Measurements from ENCODE around the gene ADGRE1.
"Not testable (repeated sequence)": the region's sequence is repeated elsewhere in the genome, so short reads cannot be mapped to it uniquely, and the experiment has no call there.

The ADGRE1 gene

DNA sequence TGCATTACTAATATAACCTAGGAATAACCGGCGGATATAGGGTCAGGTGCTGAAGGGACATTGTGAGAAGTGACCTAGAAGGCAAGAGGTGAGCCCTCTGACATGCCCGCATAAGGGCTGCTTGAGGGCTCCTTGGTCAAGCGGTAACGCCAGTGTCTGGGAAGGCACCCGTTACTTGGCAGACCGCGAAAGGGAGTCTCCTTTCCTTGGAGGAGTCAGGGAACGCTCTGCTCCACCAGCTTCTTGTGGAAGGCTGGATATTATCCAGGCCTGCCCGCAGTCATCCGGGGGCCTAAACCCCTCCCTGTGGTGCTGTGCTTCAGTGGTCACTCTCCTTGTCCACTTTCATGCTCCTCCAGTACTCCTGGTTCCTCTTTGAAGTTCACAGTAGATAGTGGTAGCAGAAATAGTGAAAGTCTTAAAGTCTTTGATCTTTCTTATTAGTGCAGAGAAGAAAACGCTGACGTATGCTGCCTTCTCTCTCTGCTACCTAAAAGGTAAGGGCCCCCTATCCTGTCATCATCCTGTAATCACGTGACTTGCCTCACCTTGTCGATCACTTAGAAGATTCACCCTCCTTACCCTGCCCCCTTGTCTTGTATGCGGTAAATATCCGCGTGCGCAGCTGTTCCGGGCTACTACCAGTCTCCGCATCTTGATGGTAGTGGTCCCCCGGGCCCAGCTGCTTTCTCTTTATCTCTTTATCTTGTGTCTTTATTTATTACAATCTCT lies 18.1 kb upstream of the ADGRE1 start:
- no CpG with 5 or more reads among the region's 22 CpGs for WGBS (ENCODE audit: extremely low coverage, insufficient coverage, low lambda C conversion rate)
- not testable (repeated sequence) for H3K4me1 ChIP-seq (ENCODE audit: control insufficient read depth, low read depth, low read length); H2BK15ac ChIP-seq (replicated peaks; ENCODE audit: low read depth); H3K79me1 ChIP-seq (ENCODE audit: low read length); H3K79me2 ChIP-seq (ENCODE audit: control insufficient read depth, insufficient read depth, low read length); DNase-seq; H3K18ac ChIP-seq (ENCODE audit: low read length); H2BK5ac ChIP-seq (ENCODE audit: low read length); H3K27me3 ChIP-seq (ENCODE audit: insufficient read depth, low read length, poor library complexity); H3K23ac ChIP-seq (ENCODE audit: low read length); H3K4ac ChIP-seq (ENCODE audit: low read depth, low read length); H4K8ac ChIP-seq (ENCODE audit: low read depth, low read length); H3K4me3 ChIP-seq (ENCODE audit: low read length); H2AK5ac ChIP-seq (ENCODE audit: low read length); H3K36me3 ChIP-seq (ENCODE audit: control insufficient read depth, insufficient read depth, low read length); H3K56ac ChIP-seq (ENCODE audit: low read length); H3K4me2 ChIP-seq (ENCODE audit: low read length); H4K5ac ChIP-seq (ENCODE audit: low read length); H3K27ac ChIP-seq (ENCODE audit: low read depth, low read length); H2BK120ac ChIP-seq (ENCODE audit: low read depth, low read length); H3K9ac ChIP-seq (ENCODE audit: low read length)

GRCh38 chr19:6873708-6874431 lies 13.5 kb upstream of the ADGRE1 start:
- Histone ChIP-seq H3K27me3 (ENCODE audit: insufficient read depth, low read length, poor library complexity) (no peaks in the 10 kb centered on the region), H3K79me2 (ENCODE audit: control insufficient read depth, insufficient read depth, low read length) (no peaks in the 10 kb centered on the region), H3K4me2 (ENCODE audit: low read length) (no peak overlapping the region), H3K9ac (ENCODE audit: low read length) (no peak overlapping the region), H4K8ac (ENCODE audit: low read depth, low read length) (no peak overlapping the region), H3K27ac (ENCODE audit: low read depth, low read length) (no peak overlapping the region), H3K4me1 (ENCODE audit: control insufficient read depth, low read depth, low read length) (no peaks in the 10 kb centered on the region), H3K4me3 (ENCODE audit: low read length) (no peak overlapping the region), H3K18ac (ENCODE audit: low read length) (no peak overlapping the region), H3K23ac (ENCODE audit: low read length) (no peak overlapping the region), H2BK15ac (replicated peaks; ENCODE audit: low read depth) (no peak overlapping the region), H3K56ac (ENCODE audit: low read length) (no peak overlapping the region), H2BK120ac (ENCODE audit: low read depth, low read length) (no peak overlapping the region), H3K79me1 (ENCODE audit: low read length) (no peaks in the 10 kb centered on the region), H3K36me3 (ENCODE audit: control insufficient read depth, insufficient read depth, low read length) (no peaks in the 10 kb centered on the region), H4K5ac (ENCODE audit: low read length) (no peak overlapping the region), H2AK5ac (ENCODE audit: low read length) (no peak overlapping the region), H3K4ac (ENCODE audit: low read depth, low read length) (no peak overlapping the region), H2BK5ac (ENCODE audit: low read length) (no peak overlapping the region)
- no peak for DNase-seq
- WGBS (ENCODE audit: extremely low coverage, insufficient coverage, low lambda C conversion rate): no CpG with 5 or more reads among the region's 10 CpGs

DNA sequence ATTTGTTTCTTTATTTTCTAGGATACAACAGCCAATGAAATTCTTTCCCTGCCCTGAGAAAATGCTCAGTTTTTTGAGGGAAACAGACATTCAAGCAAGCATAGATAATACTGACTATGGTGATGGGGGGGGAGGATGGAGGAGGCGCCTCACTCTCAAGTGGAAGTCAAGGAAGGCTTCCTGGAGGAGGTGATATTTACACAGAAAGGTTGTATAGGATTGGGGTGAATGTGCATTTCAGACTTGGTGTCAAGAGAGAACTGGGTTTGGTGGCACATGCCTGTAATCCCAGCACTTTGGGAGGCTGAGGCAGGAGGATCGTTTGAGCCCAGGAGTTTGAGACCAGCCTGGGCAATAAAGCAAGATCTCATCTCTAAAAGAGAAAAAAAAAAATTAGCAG lies 12.2 kb upstream of the ADGRE1 start:
- Histone ChIP-seq H2BK15ac (replicated peaks; ENCODE audit: low read depth) (no peak overlapping the region), H3K27ac (ENCODE audit: low read depth, low read length) (no peak overlapping the region), H3K23ac (ENCODE audit: low read length) (no peak overlapping the region), H3K9ac (ENCODE audit: low read length) (no peak overlapping the region), H4K8ac (ENCODE audit: low read depth, low read length) (no peak overlapping the region), H3K4me3 (ENCODE audit: low read length) (no peak overlapping the region), H3K4ac (ENCODE audit: low read depth, low read length) (no peak overlapping the region), H3K18ac (ENCODE audit: low read length) (no peak overlapping the region), H3K79me1 (ENCODE audit: low read length) (no peaks in the 10 kb centered on the region), H3K56ac (ENCODE audit: low read length) (no peak overlapping the region), H3K36me3 (ENCODE audit: control insufficient read depth, insufficient read depth, low read length) (no peaks in the 10 kb centered on the region), H3K27me3 (ENCODE audit: insufficient read depth, low read length, poor library complexity) (no peaks in the 10 kb centered on the region), H4K5ac (ENCODE audit: low read length) (no peak overlapping the region), H3K4me1 (ENCODE audit: control insufficient read depth, low read depth, low read length) (no peaks in the 10 kb centered on the region), H3K79me2 (ENCODE audit: control insufficient read depth, insufficient read depth, low read length) (no peaks in the 10 kb centered on the region), H2AK5ac (ENCODE audit: low read length) (no peak overlapping the region), H2BK120ac (ENCODE audit: low read depth, low read length) (no peak overlapping the region), H2BK5ac (ENCODE audit: low read length) (no peak overlapping the region), H3K4me2 (ENCODE audit: low read length) (no peak overlapping the region)
- no peak for DNase-seq
- WGBS (ENCODE audit: extremely low coverage, insufficient coverage, low lambda C conversion rate): no CpG with 5 or more reads among the region's 2 CpGs

GRCh38 chr19:6876748-6877147 lies 10.6 kb upstream of the ADGRE1 start:
- Histone ChIP-seq H3K4me2 (ENCODE audit: low read length) (no peak overlapping the region), H3K9ac (ENCODE audit: low read length) (no peak overlapping the region), H3K79me1 (ENCODE audit: low read length) (no peaks in the 10 kb centered on the region), H3K56ac (ENCODE audit: low read length) (no peak overlapping the region), H2AK5ac (ENCODE audit: low read length) (no peak overlapping the region), H3K27ac (ENCODE audit: low read depth, low read length) (no peak overlapping the region), H3K36me3 (ENCODE audit: control insufficient read depth, insufficient read depth, low read length) (no peaks in the 10 kb centered on the region), H2BK5ac (ENCODE audit: low read length) (no peak overlapping the region), H4K5ac (ENCODE audit: low read length) (no peak overlapping the region), H2BK15ac (replicated peaks; ENCODE audit: low read depth) (no peak overlapping the region), H3K23ac (ENCODE audit: low read length) (no peak overlapping the region), H4K8ac (ENCODE audit: low read depth, low read length) (no peak overlapping the region), H2BK120ac (ENCODE audit: low read depth, low read length) (no peak overlapping the region), H3K4me1 (ENCODE audit: control insufficient read depth, low read depth, low read length) (no peaks in the 10 kb centered on the region), H3K79me2 (ENCODE audit: control insufficient read depth, insufficient read depth, low read length) (no peaks in the 10 kb centered on the region), H3K27me3 (ENCODE audit: insufficient read depth, low read length, poor library complexity) (no peaks in the 10 kb centered on the region), H3K18ac (ENCODE audit: low read length) (no peak overlapping the region), H3K4ac (ENCODE audit: low read depth, low read length) (no peak overlapping the region), H3K4me3 (ENCODE audit: low read length) (no peak overlapping the region)
- no peak for DNase-seq
- no CpG with 5 or more reads among the region's 7 CpGs for WGBS (ENCODE audit: extremely low coverage, insufficient coverage, low lambda C conversion rate)

GRCh38 chr19:6877766-6878165 lies 9.6 kb upstream of the ADGRE1 start:
- Histone ChIP-seq H3K9ac (ENCODE audit: low read length) (no peak overlapping the region), H3K4me2 (ENCODE audit: low read length) (no peak overlapping the region), H3K18ac (ENCODE audit: low read length) (no peak overlapping the region), H4K5ac (ENCODE audit: low read length) (no peak overlapping the region), H2AK5ac (ENCODE audit: low read length) (no peak overlapping the region), H3K27me3 (ENCODE audit: insufficient read depth, low read length, poor library complexity) (no peaks in the 10 kb centered on the region), H3K79me2 (ENCODE audit: control insufficient read depth, insufficient read depth, low read length) (no peaks in the 10 kb centered on the region), H3K79me1 (ENCODE audit: low read length) (no peaks in the 10 kb centered on the region), H2BK5ac (ENCODE audit: low read length) (no peak overlapping the region), H3K27ac (ENCODE audit: low read depth, low read length) (no peak overlapping the region), H2BK120ac (ENCODE audit: low read depth, low read length) (no peak overlapping the region), H3K36me3 (ENCODE audit: control insufficient read depth, insufficient read depth, low read length) (no peaks in the 10 kb centered on the region), H3K4ac (ENCODE audit: low read depth, low read length) (no peak overlapping the region), H3K23ac (ENCODE audit: low read length) (no peak overlapping the region), H2BK15ac (replicated peaks; ENCODE audit: low read depth) (no peak overlapping the region), H4K8ac (ENCODE audit: low read depth, low read length) (no peak overlapping the region), H3K56ac (ENCODE audit: low read length) (no peak overlapping the region), H3K4me1 (ENCODE audit: control insufficient read depth, low read depth, low read length) (no peaks in the 10 kb centered on the region), H3K4me3 (ENCODE audit: low read length) (no peak overlapping the region)
- no CpG with 5 or more reads among the region's 4 CpGs for WGBS (ENCODE audit: extremely low coverage, insufficient coverage, low lambda C conversion rate)
- DNase-seq: no peak
